K562 treated with DMSO at 1 percent for 24 hours (cell line): Measurements from ENCODE around the gene TTR. TPM values are rescaled to one million over a fixed set of nuclear protein-coding genes. Genes with fewer than 3 reads are reported as not detected.

Experiments
- total RNA-seq: library from RNA; unstranded; fragments of 300-600 nt; gene quantifications from 2 replicates; pipeline ENCODE4 v1.2.3, GENCODE V29; 2022; ENCODE audit warnings: low read depth; ENCODE audit not compliant: insufficient read depth

TTR gene
- total RNA-seq, result not detected in 2 replicates

DNA sequence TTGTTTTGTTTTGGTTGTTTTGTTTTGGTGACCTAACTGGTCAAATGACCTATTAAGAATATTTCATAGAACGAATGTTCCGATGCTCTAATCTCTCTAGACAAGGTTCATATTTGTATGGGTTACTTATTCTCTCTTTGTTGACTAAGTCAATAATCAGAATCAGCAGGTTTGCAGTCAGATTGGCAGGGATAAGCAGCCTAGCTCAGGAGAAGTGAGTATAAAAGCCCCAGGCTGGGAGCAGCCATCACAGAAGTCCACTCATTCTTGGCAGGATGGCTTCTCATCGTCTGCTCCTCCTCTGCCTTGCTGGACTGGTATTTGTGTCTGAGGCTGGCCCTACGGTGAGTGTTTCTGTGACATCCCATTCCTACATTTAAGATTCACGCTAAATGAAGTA lies at the start of gene TTR:
TTR (plus strand) TSS at position 250 of the 400 bp plus-strand sequence; CDS start at position 276, 26 bp downstream.

Other genes with a start within 250 kb of the TTR start
- gene DSG4, start 215.1 kb upstream of the TTR start, total RNA-seq, result not detected in 2 replicates
- 0.20 and 0.38 TPM in 2 replicates for gene DSG3, start 144.1 kb upstream of the TTR start, total RNA-seq
- 21.2 and 23.3 TPM in 2 replicates for gene DSG2, start 93.7 kb upstream of the TTR start, total RNA-seq
- 0.38 and 0.39 TPM in 2 replicates for gene B4GALT6, start 92.7 kb downstream of the TTR start, total RNA-seq
- gene SLC25A52, start 169.0 kb downstream of the TTR start, total RNA-seq, result not detected in 2 replicates